HEK293T (cell line): ENCODE results near the gene DERA.

Source experiments
- CTCF ChIA-PET: fragments of 350-600 bp; formaldehyde crosslinking; extraction: SDS; loops from one replicate; lab custom pipeline; 2021; ENCODE audit warnings: antibody characterized with exemption, inconsistent platforms; lab: Yijun Ruan, JAX
- POLR2A ChIA-PET: fragments of 350-600 bp; formaldehyde crosslinking; extraction: SDS; loops from one replicate; lab custom pipeline; 2020; ENCODE audit warnings: antibody characterized with exemption, inconsistent platforms; lab: Yijun Ruan, JAX
- DNase-seq: peaks from one replicate; pipeline ENCODE4 v3.0.0; 2012; ENCODE audit warnings: mixed read lengths; ENCODE audit errors: extremely low spot score
- ARNT ChIP-seq: fragments of 450-650 bp; IDR thresholded peaks from 2 replicates; pipeline ENCODE4 v1.6.1; 2017; ENCODE audit warnings: mild to moderate bottlenecking
- BHLHE40 ChIP-seq: fragments of 450-650 bp; IDR thresholded peaks from 2 replicates; pipeline ENCODE4 v1.6.1; 2016; ENCODE audit warnings: mild to moderate bottlenecking, moderate library complexity, borderline replicate concordance
- CTBP1 ChIP-seq: fragments of 450-650 bp; IDR thresholded peaks from 2 replicates; pipeline ENCODE4 v1.6.1; 2016; ENCODE audit warnings: borderline replicate concordance
- ELF4 ChIP-seq: fragments of 450-650 bp; IDR thresholded peaks from 2 replicates; pipeline ENCODE4 v1.6.1; 2017; ENCODE audit warnings: antibody characterized with exemption
- FOXA1 ChIP-seq: fragments of 450-650 bp; IDR thresholded peaks from 2 replicates; pipeline ENCODE4 v1.6.1; 2016; ENCODE audit warnings: mild to moderate bottlenecking
- FOXK2 ChIP-seq: fragments of 450-650 bp; IDR thresholded peaks from 2 replicates; pipeline ENCODE4 v1.6.1; 2016; ENCODE audit warnings: mild to moderate bottlenecking
- FOXM1 ChIP-seq: fragments of 450-650 bp; IDR thresholded peaks from 2 replicates; pipeline ENCODE4 v1.6.1; 2017; ENCODE audit warnings: mild to moderate bottlenecking, borderline replicate concordance
- HDGF ChIP-seq: fragments of 450-650 bp; IDR thresholded peaks from 2 replicates; pipeline ENCODE4 v1.6.1; 2017; ENCODE audit warnings: antibody characterized with exemption, borderline replicate concordance
- L3MBTL2 ChIP-seq: fragments of 450-650 bp; conservative IDR thresholded peaks from 2 replicates; pipeline ENCODE4 v1.6.1; 2016; ENCODE audit warnings: mild to moderate bottlenecking
- LEF1 ChIP-seq: fragments of 450-650 bp; IDR thresholded peaks from 2 replicates; pipeline ENCODE4 v1.6.1; 2017; ENCODE audit warnings: mild to moderate bottlenecking, borderline replicate concordance
- NFRKB ChIP-seq: fragments of 450-650 bp; IDR thresholded peaks from 2 replicates; pipeline ENCODE4 v1.6.1; 2016; ENCODE audit warnings: mild to moderate bottlenecking, moderate library complexity
- SP1 ChIP-seq: fragments of 450-650 bp; IDR thresholded peaks from 2 replicates; pipeline ENCODE4 v1.6.1; 2017
- SUZ12 ChIP-seq: fragments of 450-650 bp; IDR thresholded peaks from 2 replicates; pipeline ENCODE4 v1.6.1; 2016; ENCODE audit warnings: mild to moderate bottlenecking
- TARDBP ChIP-seq: fragments of 450-650 bp; IDR thresholded peaks from 2 replicates; pipeline ENCODE4 v1.6.1; 2016
- ZNF384 ChIP-seq: fragments of 450-650 bp; IDR thresholded peaks from 2 replicates; pipeline ENCODE4 v1.6.1; 2016
- TF ChIP-seq, protein P1 (sequence below): fragments of 450-650 bp; IDR thresholded peaks from 2 replicates; pipeline ENCODE4 v1.6.1; 2016

Gene DERA

DNA sequence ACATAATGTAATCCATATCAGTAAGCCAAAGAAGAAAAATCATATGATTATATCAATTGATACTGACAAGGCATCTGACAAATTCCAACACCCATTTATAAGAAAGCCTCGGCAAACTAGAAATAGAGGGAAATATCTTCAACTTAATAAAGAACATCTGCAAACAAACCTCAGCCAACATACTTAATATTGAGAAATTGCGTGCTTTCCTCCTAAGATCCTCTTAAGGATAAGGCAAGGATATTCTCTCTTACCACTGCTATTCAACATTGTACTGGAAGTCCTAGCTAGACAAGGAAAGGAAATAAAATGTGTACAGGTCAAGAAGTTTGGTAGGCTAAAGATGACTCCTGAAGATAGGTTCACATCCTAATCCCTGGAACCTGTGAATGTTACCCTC, 115.9 kb downstream of the DERA start:
- CTCF ChIA-PET: interaction anchor here (0.6 kb wide), 1 partner anchor 333 kb away, joined by 3 read pairs; no protein-coding TSS in a partner anchor
- TF ChIP-seq ZNF384 (no peak), ARNT (no peak), L3MBTL2 (no peak), SUZ12 (no peak), LEF1 (no peak), SP1 (no peak), CTBP1 (no peak), TARDBP (no peak), BHLHE40 (no peak), FOXA1 (no peak), HDGF (no peak), FOXM1 (no peak), FOXK2 (no peak), ELF4 (no peak), NFRKB (no peak)
- TF ChIP-seq, protein P1, sequence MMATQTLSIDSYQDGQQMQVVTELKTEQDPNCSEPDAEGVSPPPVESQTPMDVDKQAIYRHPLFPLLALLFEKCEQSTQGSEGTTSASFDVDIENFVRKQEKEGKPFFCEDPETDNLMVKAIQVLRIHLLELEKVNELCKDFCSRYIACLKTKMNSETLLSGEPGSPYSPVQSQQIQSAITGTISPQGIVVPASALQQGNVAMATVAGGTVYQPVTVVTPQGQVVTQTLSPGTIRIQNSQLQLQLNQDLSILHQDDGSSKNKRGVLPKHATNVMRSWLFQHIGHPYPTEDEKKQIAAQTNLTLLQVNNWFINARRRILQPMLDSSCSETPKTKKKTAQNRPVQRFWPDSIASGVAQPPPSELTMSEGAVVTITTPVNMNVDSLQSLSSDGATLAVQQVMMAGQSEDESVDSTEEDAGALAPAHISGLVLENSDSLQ: no peak
- POLR2A ChIA-PET: no interaction called here
- DNase-seq: no peak

DNA sequence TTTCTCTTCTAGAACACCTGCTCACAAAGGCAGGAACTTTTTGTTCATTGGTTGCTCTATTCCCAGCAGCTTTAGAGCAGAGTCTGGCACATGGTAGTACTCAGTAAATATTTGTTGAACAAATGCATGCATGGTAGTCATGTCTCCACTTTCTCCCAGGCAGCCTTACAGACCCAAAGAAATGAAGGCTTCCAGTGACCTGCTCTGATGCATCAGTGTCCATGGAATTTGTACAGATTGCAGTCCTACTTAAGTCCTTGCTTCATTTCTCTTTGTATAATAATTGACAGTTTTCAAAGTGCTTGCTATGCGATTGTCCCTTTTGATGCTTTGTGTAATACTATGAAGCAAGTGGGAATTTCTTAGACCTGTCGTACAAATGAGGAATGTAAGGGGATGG, 119.6 kb downstream of the DERA start:
- TF ChIP-seq LEF1: no peak
- no peak for TF ChIP-seq BHLHE40
- TF ChIP-seq ARNT: no peak
- TF ChIP-seq FOXM1: no peak
- no peak for TF ChIP-seq HDGF
- no peak for TF ChIP-seq ELF4
- TF ChIP-seq NFRKB: no peak
- no peak for TF ChIP-seq ZNF384
- no peak for TF ChIP-seq TARDBP
- TF ChIP-seq SP1: no peak
- ChIA-PET CTCF (interaction anchor here (0.6 kb wide), 1 partner anchor 12 kb away, joined by 4 read pairs; no protein-coding TSS in a partner anchor), POLR2A (no interaction called here)
- no peak for DNase-seq

DNA sequence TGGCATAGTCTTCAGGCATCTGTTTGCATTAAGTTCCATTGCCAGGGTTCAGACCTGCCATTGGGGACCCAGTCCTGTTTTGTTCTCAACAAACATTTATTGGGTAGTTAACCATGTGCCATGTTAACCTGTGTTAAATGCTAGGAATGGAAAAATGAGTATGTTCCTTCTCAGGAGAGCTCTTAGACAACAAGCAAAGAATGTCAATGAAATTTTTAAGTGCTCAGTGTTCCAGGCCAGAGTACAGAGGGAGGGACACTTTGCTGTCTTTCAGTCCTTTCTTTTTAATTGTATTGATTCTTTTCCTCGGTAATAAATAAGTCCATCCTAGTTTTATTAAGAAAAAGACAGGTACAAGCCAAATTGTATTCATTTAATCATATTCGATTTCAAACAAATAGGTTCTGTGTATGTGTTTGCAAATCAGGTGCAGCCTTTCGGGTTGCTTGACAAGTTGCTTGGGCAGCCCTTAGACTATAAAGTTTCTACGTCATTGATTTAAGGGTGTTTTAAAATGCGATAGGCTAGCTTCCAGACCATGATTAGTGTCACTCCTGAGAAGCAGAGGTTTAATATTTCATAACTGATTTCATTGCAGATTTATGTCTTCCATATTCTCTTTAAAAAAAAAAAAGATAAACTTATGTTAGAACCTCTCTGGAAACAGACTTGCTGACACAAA, 123.1 kb downstream of the DERA start:
- TF ChIP-seq ZNF384 (no peak), HDGF (no peak), SP1 (no peak), TARDBP (no peak), BHLHE40 (no peak), L3MBTL2 (no peak), ELF4 (no peak)
- ChIA-PET CTCF (interaction anchor here (0.7 kb wide), 1 partner anchor 8 kb away, joined by 3 read pairs; no protein-coding TSS in a partner anchor), POLR2A (no interaction called here)
- DNase-seq: no peak

DNA sequence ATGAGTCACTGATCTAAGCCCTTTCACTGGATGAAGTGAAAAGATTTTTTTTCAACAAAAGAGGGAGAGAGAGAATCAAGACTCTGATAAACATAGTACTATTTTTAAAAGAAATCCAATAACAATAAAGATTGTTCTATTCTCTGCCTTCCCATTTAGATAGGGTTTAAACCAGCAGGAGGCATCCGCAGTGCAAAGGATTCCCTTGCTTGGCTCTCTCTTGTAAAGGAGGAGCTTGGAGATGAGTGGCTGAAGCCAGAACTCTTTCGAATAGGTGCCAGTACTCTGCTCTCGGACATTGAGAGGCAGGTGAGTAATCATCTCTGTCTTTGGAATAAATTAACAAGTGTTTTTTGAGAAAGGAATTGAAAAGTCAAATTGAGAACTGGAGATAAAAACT, 124.9 kb downstream of the DERA start:
- ChIA-PET CTCF (no interaction called here), POLR2A (no interaction called here)
- TF ChIP-seq FOXK2: no peak
- DNase-seq: no peak

DNA sequence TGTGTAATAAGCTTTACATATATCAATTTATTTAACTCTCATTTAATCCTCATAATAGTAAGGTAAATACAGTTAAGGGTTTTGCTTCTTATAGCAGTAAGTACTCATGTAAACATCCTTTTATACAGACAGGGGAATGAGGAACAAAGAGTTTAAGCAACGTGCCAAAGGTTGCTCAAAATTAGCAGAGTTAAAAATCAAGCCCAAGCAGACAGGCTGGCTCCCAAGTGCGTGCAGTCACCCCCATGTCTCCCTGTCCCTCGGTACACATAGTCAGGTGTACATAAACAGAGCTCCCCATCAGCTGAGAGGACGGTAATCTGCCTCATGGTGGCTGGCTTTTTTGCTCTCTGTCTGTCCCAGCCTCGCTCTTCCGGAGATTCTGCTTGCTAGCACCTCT, 126.4 kb downstream of the DERA start:
- no peak for TF ChIP-seq ARNT
- TF ChIP-seq NFRKB: no peak
- no peak for TF ChIP-seq FOXK2
- TF ChIP-seq BHLHE40: no peak
- TF ChIP-seq, protein P1: no peak
- no peak for TF ChIP-seq CTBP1
- TF ChIP-seq ZNF384: no peak
- TF ChIP-seq SUZ12: no peak
- no peak for TF ChIP-seq TARDBP
- no peak for TF ChIP-seq ELF4
- no peak for TF ChIP-seq HDGF
- no peak for TF ChIP-seq L3MBTL2
- no peak for TF ChIP-seq FOXA1
- TF ChIP-seq FOXM1: no peak
- TF ChIP-seq SP1: no peak
- TF ChIP-seq LEF1: no peak
- POLR2A ChIA-PET: no interaction called here
- no peak for DNase-seq
- CTCF ChIA-PET: no interaction called here

DNA sequence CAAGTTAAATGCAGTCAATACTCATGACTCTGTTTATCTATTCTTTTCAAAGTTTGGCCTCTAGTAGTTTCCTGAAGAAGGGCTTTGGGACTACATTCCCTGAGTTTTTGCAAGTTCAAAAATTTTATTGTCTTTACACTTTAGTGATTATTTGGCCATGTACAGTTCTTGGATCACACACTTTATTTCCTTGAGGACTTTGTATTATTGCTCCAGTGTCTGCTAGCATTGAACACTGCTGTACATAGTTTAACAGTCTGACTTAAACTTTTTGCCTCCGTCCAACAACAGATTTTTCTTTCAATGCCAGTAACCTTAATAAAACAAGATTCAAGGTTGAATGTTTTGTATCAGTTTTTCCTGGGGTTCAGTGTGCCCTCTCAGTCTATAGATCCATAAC, 132.3 kb downstream of the DERA start:
- DNase-seq: no peak
- CTCF ChIA-PET: no interaction called here
- POLR2A ChIA-PET: no interaction called here
- no peak for TF ChIP-seq HDGF
- no peak for TF ChIP-seq NFRKB
- TF ChIP-seq, protein P1: no peak
- TF ChIP-seq BHLHE40: no peak
- no peak for TF ChIP-seq ELF4
- TF ChIP-seq TARDBP: no peak
- TF ChIP-seq LEF1: no peak
- no peak for TF ChIP-seq SUZ12
- TF ChIP-seq FOXK2: no peak
- TF ChIP-seq ARNT: no peak
- TF ChIP-seq FOXA1: no peak
- no peak for TF ChIP-seq L3MBTL2
- TF ChIP-seq CTBP1: no peak
